Measurements from ENCODE around the gene RPS18. TPM values are rescaled to one million over a fixed set of nuclear protein-coding genes. Genes with fewer than 3 reads are reported as not detected.

The RPS18 gene
- total and polyA plus RNA-seq, 2 of the 13 experiments (the other 11 are each of a cell fraction or from before 2014, with no cell fraction given): 3,896 to 5,806 TPM

DNA sequence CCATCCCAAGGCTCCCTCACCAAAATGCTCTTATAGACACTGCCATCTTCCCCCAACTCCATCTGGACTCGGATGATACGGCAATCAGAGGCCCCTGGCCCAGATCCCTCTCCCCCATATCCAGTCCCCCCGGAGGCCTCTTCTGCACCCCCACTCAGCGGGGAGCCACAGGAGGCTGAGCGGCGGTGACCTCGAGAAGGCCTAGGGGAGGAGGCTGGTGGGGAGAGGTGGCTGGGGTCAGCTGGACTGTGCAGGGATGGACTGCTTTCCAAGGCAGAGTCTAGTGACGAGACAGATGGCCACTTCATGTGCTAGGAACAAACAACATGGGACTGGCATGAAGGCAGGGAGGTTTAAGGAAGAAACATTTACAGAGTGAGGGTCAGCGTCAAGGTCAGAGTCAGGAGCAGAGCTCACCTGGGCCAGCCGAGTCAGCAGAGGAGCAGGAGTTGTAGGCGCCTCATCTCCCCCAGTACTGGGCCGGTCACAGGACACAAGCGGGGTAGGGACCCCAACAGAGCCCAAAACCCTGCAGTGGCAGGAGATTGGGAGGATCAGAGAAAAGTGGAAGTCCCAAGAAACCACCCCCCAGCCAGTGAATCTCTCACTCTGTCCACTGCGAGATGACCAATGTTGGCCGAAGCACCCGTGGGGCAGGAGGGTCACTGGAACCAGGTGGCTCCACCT is 21.3 kb downstream of the RPS18 start:
- no peaks in the 10 kb centered on the region for H3K9me3 ChIP-seq (ENCODE audit: low read length)
- peaks cover 30% of the 10 kb centered on the region for H3K4me1 ChIP-seq (ENCODE audit: insufficient read depth, low read length)
- H3K27ac ChIP-seq (ENCODE audit: extremely low read length, insufficient read depth, low read length): no peak overlapping the region
- H3K4me2 ChIP-seq (ENCODE audit: low read depth, low read length): no peak overlapping the region
- H3K27me3 ChIP-seq (ENCODE audit: control insufficient read depth in 1 of 2, insufficient read depth in 2 of 2, low read length in 2 of 2): no peaks in the 10 kb centered on the region; a peak in 1 of 5 replicates
- no peak overlapping the region for H3K9ac ChIP-seq (ENCODE audit: insufficient read depth, low read depth, low read length)
- ChIA-PET CTCF (ENCODE audit: low intra/inter-chr PET ratio, low total read pairs) (no interaction called here), POLR2A (interaction anchor here (1.6 to 2.5 kb wide), 2 partner anchors 22 to 44 kb away, joined by 4 to 12 read pairs; partner anchors contain the start of genes RPS18 and VPS52)
- peaks cover 24% of the 10 kb centered on the region for H3K79me2 ChIP-seq (ENCODE audit: insufficient read depth, low read length)
- DNase-seq (ENCODE audit: low spot score) (no peak), FAIRE-seq (no peak), ATAC-seq (no peak)
- intact Hi-C loops (cut with micrococcal nuclease; ENCODE audit: unreplicated experiment) (no loop called here), in situ Hi-C loops (cut with HindIII; ENCODE audit: extremely low pct_ligation_motif_present, low pct_unique_long_range_greater_than_20kb) (loop anchor here (25.0 kb wide), 1 partner anchor 119 kb away; the partner anchor contains the start of genes CUTA, PHF1 and SYNGAP1)
- no peak overlapping the region for H2AFZ ChIP-seq (ENCODE audit: low read length)
- TF ChIP-seq, protein P1, sequence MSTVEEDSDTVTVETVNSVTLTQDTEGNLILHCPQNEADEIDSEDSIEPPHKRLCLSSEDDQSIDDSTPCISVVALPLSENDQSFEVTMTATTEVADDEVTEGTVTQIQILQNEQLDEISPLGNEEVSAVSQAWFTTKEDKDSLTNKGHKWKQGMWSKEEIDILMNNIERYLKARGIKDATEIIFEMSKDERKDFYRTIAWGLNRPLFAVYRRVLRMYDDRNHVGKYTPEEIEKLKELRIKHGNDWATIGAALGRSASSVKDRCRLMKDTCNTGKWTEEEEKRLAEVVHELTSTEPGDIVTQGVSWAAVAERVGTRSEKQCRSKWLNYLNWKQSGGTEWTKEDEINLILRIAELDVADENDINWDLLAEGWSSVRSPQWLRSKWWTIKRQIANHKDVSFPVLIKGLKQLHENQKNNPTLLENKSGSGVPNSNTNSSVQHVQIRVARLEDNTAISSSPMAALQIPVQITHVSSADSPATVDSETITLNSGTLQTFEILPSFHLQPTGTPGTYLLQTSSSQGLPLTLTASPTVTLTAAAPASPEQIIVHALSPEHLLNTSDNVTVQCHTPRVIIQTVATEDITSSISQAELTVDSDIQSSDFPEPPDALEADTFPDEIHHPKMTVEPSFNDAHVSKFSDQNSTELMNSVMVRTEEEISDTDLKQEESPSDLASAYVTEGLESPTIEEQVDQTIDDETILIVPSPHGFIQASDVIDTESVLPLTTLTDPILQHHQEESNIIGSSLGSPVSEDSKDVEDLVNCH (CRISPR knock-in tag; IDR thresholded peaks at IDR 0.05): no peak
- TF ChIP-seq RBM22 (optimal IDR thresholded peaks at IDR 0.05; ENCODE audit: low read length): peak; percentile 48
- TF ChIP-seq, protein P2, sequence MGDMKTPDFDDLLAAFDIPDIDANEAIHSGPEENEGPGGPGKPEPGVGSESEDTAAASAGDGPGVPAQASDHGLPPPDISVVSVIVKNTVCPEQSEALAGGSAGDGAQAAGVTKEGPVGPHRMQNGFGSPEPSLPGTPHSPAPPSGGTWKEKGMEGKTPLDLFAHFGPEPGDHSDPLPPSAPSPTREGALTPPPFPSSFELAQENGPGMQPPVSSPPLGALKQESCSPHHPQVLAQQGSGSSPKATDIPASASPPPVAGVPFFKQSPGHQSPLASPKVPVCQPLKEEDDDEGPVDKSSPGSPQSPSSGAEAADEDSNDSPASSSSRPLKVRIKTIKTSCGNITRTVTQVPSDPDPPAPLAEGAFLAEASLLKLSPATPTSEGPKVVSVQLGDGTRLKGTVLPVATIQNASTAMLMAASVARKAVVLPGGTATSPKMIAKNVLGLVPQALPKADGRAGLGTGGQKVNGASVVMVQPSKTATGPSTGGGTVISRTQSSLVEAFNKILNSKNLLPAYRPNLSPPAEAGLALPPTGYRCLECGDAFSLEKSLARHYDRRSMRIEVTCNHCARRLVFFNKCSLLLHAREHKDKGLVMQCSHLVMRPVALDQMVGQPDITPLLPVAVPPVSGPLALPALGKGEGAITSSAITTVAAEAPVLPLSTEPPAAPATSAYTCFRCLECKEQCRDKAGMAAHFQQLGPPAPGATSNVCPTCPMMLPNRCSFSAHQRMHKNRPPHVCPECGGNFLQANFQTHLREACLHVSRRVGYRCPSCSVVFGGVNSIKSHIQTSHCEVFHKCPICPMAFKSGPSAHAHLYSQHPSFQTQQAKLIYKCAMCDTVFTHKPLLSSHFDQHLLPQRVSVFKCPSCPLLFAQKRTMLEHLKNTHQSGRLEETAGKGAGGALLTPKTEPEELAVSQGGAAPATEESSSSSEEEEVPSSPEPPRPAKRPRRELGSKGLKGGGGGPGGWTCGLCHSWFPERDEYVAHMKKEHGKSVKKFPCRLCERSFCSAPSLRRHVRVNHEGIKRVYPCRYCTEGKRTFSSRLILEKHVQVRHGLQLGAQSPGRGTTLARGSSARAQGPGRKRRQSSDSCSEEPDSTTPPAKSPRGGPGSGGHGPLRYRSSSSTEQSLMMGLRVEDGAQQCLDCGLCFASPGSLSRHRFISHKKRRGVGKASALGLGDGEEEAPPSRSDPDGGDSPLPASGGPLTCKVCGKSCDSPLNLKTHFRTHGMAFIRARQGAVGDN (CRISPR knock-in tag; IDR thresholded peaks at IDR 0.05): 0 out of 2 replicates have a peak, but pooled peaks have one; percentile 15
- TF ChIP-seq SSRP1 (CRISPR knock-in tag; IDR thresholded peaks at IDR 0.05): 0 out of 2 replicates have a peak, but pooled peaks have one; percentile 24
- TF ChIP-seq ZC3H4 (CRISPR knock-in tag; IDR thresholded peaks at IDR 0.05; ENCODE audit: borderline replicate concordance): peak; percentile 43; the same call in 1 of the 2 replicates
- TF ChIP-seq ZNF543 (CRISPR knock-in tag; IDR thresholded peaks at IDR 0.05): no peak
- TF ChIP-seq POLR2G (IDR thresholded peaks at IDR 0.05; ENCODE audit: low read depth, low read length): peak; percentile 60; the same call in 1 of the 2 replicates
- peak; percentile 67 for TF ChIP-seq AGO2 (optimal IDR thresholded peaks at IDR 0.05; ENCODE audit: low read depth, low read length)
- TF ChIP-seq ZNF207 (IDR thresholded peaks at IDR 0.05; ENCODE audit: borderline replicate concordance): no peak
- no peaks in the 10 kb centered on the region for H4K20me1 ChIP-seq (ENCODE audit: insufficient read depth, low read length)
- WGBS (ENCODE audit: low lambda C conversion rate): 96% methylated on average over 16 of the region's 16 CpGs
- H3K4me3 ChIP-seq (replicated peaks in 1 of 3; ENCODE audit: insufficient read depth in 1 of 3, low read depth in 2 of 3, low read length in 3 of 3): no peak overlapping the region
- H3K36me3 ChIP-seq (replicated peaks in 1 of 2; ENCODE audit: control insufficient read depth in 1 of 2, insufficient read depth in 2 of 2, low read length in 2 of 2): peaks cover 10 to 24% of the 10 kb centered on the region in 2 experiments
- no TSS peak for BruUV-seq (replicated peaks)

Measured in HepG2 (cell line).